ENCODE data around the gene ZFAND2A. TPM values are rescaled to one million over a fixed set of nuclear protein-coding genes. Genes with fewer than 3 reads are reported as not detected.
A peak's percentile ranks its signal among the peaks of the same experiment; 100 is the strongest.

The ZFAND2A gene
- total and polyA plus RNA-seq, 2 of the 8 experiments (the other 6 are each of a cell fraction or from before 2014, with no cell fraction given): 16.6 to 20.3 TPM

DNA sequence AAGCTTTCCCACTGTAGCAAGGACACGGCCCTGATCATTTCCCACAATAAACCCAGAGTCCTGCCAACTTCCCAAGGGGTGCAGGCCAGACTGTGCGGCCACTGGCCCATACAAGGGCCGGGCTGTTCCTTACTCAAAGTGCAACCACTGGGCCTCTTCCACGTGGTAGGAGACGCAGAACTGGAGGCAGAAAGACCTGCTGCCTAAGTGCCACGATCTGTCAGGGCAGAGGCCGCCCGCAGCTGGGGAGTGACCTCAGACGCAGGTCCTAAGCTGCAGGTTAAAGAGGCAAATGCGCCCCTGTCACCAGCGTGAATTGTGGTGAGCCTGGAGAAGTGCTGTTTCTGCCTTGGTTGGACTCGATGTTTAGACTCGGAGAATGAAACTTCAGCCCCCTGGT lies 45.9 kb downstream of the ZFAND2A start:
- CTCF ChIA-PET (ENCODE audit: partially characterized antibody): interaction anchor here (0.7 to 2.4 kb wide), 10 partner anchors 9 to 119 kb away, joined by 3 to 14 read pairs (median 4); partner anchors contain the start of gene GPER1
- no peak for FAIRE-seq

More for the DNA sequence above, 45.9 kb downstream of the ZFAND2A start:
- Histone ChIP-seq H2AK5ac (ENCODE audit: low read depth, low read length) (no peak overlapping the region), H3K9ac (replicated peaks in 1 of 4; ENCODE audit: extremely low read depth in 1 of 4, low read depth in 3 of 4, low read length in 3 of 4) (no peak overlapping the region), H2BK120ac (replicated peaks; ENCODE audit: low read depth, low read length) (no peak overlapping the region), H3K23ac (ENCODE audit: insufficient read length) (no peak overlapping the region), H2AFZ (ENCODE audit: low read length) (no peak overlapping the region), H4K91ac (replicated peaks; ENCODE audit: insufficient read length, low read length) (no peak overlapping the region), H3K79me2 (ENCODE audit: control insufficient read depth in 1 of 2, insufficient read depth in 2 of 2, low read length in 2 of 2) (peaks cover 0 to 19% of the 10 kb centered on the region in 2 experiments; a peak in 1 of 4 replicates), H3K18ac (ENCODE audit: extremely low read depth, low read length) (no peak overlapping the region), H3K27ac (ENCODE audit: low read depth, low read length) (no peak overlapping the region), H3K4me2 (ENCODE audit: insufficient read depth in 1 of 2, low read depth in 2 of 2, low read length in 2 of 2) (no peak overlapping the region), H4K20me1 (replicated peaks in 1 of 2; ENCODE audit: control insufficient read depth in 1 of 2, insufficient read depth in 2 of 2, low read length in 2 of 2) (peaks cover 0 to 5% of the 10 kb centered on the region in 2 experiments), H3K4me3 (ENCODE audit: extremely low read depth in 1 of 4, insufficient read depth in 2 of 4, low read depth in 3 of 4, low read length in 4 of 4) (no peak overlapping the region), H4K5ac (ENCODE audit: insufficient read length, low read depth, low read length) (no peak overlapping the region), H3K23me2 (ENCODE audit: low read depth, low read length) (no peaks in the 10 kb centered on the region), H3K27me3 (replicated peaks in 1 of 4; ENCODE audit: control insufficient read depth in 3 of 4, extremely low read depth in 1 of 4, insufficient read depth in 3 of 4, low read length in 3 of 4) (no peaks in the 10 kb centered on the region), H3K4me1 (replicated peaks in 1 of 4; ENCODE audit: control insufficient read depth in 3 of 4, insufficient read depth in 4 of 4, low read length in 3 of 4) (no peaks in the 10 kb centered on the region), H2BK20ac (ENCODE audit: low read length) (no peak overlapping the region), H4K8ac (ENCODE audit: extremely low read depth, insufficient read depth, low read length) (peak overlapping the region; percentile 51; the same call in 1 of the 2 replicates), H3K79me1 (ENCODE audit: low read depth, low read length) (peaks cover 11% of the 10 kb centered on the region), H2BK15ac (ENCODE audit: low read length) (no peak overlapping the region), H3K14ac (ENCODE audit: insufficient read length) (no peak overlapping the region), H3K36me3 (ENCODE audit: control insufficient read depth in 2 of 4, insufficient read depth in 4 of 4, low read length in 3 of 4) (no peaks in the 10 kb centered on the region), H3K56ac (replicated peaks; ENCODE audit: insufficient read length, low read depth, low read length) (no peak overlapping the region), H2BK5ac (ENCODE audit: low read depth, low read length) (no peak overlapping the region), H2BK12ac (ENCODE audit: low read depth, low read length) (no peak overlapping the region), H3K9me3 (ENCODE audit: insufficient read depth in 2 of 2, low read depth in 1 of 2, low read length in 1 of 2) (no peaks in the 10 kb centered on the region; a peak in 1 of 4 replicates), H3K4ac (replicated peaks; ENCODE audit: insufficient read length, low read depth, low read length) (no peak overlapping the region)
- TF ChIP-seq RFX5 (IDR thresholded peaks at IDR 0.05; ENCODE audit: borderline replicate concordance, low read depth, low read length): no peak
- no peak for TF ChIP-seq CTBP2 (IDR thresholded peaks at IDR 0.05; ENCODE audit: borderline replicate concordance, insufficient read depth, insufficient read length, low read length)
- TF ChIP-seq POLR2AphosphoS5 (IDR thresholded peaks at IDR 0.05; ENCODE audit: low read depth, low read length): no peak
- no peak for TF ChIP-seq EZH2 (IDR thresholded peaks at IDR 0.05; ENCODE audit: low read depth, low read length, severe bottlenecking)
- no peak for TF ChIP-seq TBP (IDR thresholded peaks at IDR 0.05; ENCODE audit: low read depth, low read length)
- TF ChIP-seq, protein P1, sequence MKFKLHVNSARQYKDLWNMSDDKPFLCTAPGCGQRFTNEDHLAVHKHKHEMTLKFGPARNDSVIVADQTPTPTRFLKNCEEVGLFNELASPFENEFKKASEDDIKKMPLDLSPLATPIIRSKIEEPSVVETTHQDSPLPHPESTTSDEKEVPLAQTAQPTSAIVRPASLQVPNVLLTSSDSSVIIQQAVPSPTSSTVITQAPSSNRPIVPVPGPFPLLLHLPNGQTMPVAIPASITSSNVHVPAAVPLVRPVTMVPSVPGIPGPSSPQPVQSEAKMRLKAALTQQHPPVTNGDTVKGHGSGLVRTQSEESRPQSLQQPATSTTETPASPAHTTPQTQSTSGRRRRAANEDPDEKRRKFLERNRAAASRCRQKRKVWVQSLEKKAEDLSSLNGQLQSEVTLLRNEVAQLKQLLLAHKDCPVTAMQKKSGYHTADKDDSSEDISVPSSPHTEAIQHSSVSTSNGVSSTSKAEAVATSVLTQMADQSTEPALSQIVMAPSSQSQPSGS (IDR thresholded peaks at IDR 0.05; ENCODE audit: low read length): no peak
- no peak for TF ChIP-seq RNF2 (IDR thresholded peaks at IDR 0.05; ENCODE audit: borderline replicate concordance, low read depth, low read length, missing control alignments, poor library complexity, severe bottlenecking)
- no peak for TF ChIP-seq ASH2L (IDR thresholded peaks at IDR 0.05; ENCODE audit: low read length)
- TF ChIP-seq, protein P2, sequence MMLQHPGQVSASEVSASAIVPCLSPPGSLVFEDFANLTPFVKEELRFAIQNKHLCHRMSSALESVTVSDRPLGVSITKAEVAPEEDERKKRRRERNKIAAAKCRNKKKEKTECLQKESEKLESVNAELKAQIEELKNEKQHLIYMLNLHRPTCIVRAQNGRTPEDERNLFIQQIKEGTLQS (IDR thresholded peaks at IDR 0.05; ENCODE audit: insufficient read depth, low read depth, low read length): no peak
- no peak for TF ChIP-seq BRCA1 (IDR thresholded peaks at IDR 0.05; ENCODE audit: low read depth, low read length)
- POLR2A ChIA-PET (ENCODE audit: partially characterized antibody): interaction anchor here (1.4 kb wide), 2 partner anchors 24 kb away, joined by 3 to 5 read pairs; a partner anchor contains a TSS
- no peak for DNase-seq (ENCODE audit: low read depth in 1 of 2, low spot score in 2 of 2)
- WGBS, 2 experiments (ENCODE audit: extremely low coverage in 1 of 2, insufficient coverage in 1 of 2, insufficient read length in 1 of 2, insufficient replicate concordance in 2 of 2, low coverage in 1 of 2, low lambda C conversion rate in 2 of 2, missing lambda C conversion rate in 1 of 2): 85% methylated on average over 13 of the region's 13 CpGs; no CpG with 5 or more reads in 1 of the 2 experiments
